HG02759 (cell line): ENCODE measurements around the gene GALNT9.

Source experiments
- ATAC-seq: cut with Tn5 transposase; IDR thresholded peaks from one replicate; pipeline ENCODE4 v1.9.1; 2021; ENCODE audit warnings: mild to moderate bottlenecking, moderate library complexity; ENCODE audit not compliant: unreplicated experiment

Gene GALNT9

DNA sequence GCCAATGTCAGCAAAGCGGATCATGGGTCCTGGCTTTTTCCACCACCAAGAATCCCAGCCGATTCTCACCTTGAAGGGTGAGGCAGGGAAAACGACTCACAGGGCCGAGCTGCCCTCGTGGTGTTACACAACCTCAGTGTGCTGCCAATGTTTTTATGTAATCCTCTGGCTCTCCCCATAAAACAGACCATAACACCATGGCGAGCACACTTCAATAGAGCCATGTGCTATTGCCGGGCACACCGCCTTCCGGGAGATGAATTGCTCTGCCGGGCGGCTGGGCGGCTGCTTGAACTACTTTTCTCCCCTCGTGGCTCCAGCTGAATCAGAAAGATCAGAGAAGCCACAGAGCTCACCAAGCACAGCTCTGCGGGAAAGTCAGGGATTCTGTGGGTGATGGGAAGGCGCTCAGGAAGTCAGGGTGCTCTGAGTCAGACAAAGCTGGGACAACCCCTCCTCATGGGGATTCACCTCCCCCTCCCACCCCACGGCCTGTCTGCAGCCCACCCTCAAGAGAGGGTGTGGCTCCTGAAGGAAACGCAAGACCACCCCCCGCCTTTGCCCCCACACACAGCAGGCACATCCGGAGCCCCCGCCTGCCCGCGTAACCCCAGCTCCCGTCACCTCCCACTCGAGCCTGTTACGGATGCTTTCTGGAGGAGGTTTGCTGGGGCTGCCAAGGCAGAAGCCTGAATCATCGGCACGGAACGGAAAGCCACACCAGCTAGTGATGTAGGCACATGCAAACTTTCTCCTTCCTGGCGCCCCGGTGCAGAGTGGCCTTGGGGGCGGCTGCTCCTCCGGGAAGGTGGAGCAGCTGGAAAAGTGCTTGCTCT is 1.8 kb downstream of the GALNT9 start:
- no peak for ATAC-seq

DNA sequence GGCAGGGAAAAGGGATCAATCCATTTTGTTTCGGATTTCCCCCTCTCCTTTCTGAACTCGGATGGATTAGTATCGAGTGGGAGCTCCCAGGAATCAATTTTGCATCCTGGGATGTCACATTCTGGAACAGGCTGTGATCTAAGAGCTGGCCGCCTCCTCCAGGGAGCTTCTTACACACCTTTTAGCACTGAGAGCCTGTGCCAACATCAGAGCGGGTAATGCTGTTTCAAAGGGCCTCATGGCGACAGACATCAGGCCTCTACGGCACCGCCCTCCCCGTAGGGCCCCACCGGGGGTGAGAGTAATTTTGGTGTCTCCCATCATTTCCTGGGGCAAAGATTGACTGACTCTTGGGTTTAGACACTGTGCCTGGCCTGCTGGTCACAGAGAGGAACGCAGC is 2.7 kb downstream of the GALNT9 start:
- ATAC-seq, result no peak

DNA sequence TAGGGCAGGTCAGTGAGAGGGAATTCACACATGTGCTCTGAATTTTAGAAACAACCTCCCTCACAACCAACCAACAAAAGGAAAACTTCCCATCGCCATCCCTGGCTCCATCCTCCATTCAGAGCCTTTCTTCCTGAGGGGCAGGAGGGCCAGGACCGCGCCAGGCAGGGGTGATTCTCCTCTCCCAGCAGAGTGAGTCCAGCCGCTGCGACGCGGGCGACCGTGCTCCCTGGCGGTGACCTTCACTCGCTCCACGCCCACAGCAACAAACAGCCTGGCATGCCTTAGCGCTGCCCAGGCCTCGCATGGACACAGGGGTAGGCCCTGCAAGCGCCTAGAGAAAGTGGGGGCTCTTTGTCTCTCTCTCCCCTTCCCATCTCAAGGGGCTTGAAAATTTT is 3.7 kb downstream of the GALNT9 start:
- no peak for ATAC-seq

DNA sequence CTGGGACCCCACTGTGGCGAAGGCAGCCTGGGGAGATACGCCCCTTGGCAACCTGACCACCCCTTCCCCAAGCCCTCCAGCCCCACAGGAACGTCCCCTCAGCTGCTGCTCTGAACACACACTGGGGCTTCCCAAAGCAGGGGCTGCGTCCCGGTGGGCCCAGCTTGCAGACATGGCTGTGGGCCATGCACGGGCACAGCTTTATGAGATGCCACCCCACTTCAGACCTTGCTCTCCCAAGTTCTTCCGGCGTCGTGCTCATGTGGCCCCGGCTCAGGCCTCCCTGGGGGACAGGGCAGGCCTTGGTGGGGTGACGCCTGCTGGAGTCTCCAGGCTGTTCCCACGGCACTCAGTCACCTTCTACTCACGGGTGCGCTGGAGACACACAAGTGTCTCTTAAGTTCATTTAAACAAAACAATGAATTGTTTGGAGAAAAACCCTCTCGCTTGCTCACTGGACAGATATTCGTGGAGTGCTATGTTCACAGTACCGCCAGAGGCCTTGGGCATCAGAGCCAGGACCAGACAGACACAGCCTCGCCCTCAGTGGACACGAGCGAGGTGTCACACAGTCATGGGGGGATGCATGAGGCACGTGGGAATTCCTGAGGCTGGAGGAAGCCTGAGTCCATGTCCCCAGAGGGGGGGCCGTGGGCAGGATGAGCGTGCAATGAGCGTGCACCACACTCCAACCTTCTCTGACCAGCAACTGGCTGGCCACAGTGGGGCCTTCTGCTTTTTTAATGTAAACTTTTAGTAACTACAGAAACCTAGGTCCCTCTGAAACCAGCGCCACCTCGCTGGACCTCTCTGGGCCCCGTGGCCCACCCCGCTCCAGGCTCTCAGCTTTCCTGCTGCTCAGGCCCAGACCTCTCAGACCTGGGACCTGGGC is 4.3 kb downstream of the GALNT9 start:
- ATAC-seq, result no peak

DNA sequence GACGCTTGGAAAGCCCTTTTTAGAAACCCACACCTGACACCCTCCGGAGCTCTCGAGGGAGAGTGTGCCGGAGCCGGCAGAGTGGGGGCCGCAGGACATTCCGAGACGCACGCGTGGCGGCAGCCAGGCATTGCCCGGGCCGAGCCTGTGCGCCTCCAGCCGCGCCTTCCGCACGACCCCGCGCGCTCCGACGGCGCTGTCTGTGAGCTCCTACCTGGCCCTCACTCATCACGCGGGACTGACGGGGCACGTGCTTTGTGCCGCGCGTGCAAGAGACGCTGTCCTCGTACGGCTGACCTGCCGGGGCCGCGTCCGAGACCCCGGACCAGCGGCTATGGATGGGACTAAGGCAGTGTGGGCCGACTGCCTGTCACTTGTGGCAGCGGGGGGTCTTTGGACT is 5.2 kb downstream of the GALNT9 start:
- ATAC-seq, result no peak

DNA sequence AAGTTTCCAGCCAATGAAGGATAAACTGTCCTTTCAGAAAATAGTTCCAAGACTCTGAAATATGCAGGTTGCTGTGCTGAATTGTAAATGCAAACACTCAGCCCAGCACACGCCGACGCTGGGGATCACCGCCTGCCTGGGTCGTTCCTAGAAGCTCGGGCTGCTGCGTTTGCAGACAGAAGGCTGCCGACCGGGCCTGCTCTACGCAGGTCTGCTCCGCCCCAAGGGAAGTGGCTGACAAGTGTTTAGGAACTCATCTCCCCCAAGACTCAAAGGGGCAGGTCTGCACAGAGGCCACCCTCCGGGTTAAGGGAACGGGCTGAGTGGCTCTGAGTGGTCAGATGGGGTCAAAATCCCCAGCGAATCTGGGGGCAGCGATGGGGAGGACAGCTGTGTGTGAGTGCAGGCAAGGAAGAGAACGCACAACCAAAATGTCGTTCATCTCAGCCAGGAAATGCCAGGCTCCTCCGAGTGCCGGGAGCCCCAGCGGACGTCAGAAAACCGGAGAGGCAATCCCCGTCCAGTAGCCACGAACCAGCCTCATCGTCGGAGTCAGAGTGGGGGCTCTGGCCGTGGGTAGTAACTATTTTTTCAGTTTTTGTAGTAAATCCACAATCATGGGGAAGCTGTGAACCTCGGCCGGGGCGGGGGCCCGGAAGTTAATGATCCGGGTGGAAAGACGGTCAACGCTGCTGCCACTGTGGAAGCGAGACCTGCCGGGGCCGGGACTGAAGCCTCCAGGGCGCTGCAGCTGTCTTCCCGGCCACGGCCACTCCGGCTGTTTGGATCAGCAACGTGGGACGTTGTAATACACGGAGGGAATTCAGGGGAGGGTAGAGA is 6.0 kb downstream of the GALNT9 start:
- no peak for ATAC-seq

DNA sequence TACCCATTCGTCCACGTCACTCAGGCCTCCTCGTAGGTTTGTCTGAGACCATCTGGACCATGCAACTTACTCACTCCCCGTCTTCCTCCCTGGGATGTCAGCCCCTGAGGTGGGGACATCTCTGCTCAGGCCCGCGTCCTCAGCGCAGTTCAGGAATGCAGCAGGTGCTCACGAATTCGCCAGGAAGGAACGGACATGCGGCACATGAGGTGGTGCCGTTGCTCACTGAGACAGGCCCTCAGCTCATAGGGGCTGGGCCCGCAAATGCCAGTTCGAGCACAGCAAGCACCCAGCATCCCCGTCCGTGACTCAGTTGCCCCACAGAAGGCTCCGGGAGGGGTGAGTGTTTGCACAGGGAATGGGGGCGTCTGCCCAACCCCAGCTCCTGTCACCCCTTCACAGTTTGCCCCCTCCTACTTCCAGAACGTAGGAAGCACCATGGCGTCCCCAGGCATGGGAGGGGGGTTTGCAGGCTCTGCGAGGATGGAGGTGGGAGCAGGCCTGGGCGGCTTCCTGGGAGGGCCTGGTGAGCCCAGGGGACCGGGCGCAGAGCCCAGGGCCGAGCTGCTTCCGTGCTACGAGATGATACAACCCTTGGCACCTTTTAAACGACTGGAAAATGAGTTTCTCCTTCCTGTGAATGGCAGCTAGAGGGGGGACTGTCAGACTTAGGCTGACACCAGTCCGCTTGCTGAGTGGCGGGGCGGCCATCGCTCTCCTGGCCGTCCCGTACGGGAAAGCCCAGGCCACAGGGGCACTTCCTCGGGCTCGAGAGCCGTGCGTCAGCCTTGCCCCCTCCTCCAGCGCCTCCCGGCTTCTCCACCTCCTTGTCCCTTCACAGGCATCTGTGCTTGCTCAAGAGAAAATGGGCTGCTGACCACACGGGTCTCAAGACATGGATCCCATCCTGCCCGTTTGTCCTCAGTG is 6.9 kb downstream of the GALNT9 start:
- no peak for ATAC-seq

DNA sequence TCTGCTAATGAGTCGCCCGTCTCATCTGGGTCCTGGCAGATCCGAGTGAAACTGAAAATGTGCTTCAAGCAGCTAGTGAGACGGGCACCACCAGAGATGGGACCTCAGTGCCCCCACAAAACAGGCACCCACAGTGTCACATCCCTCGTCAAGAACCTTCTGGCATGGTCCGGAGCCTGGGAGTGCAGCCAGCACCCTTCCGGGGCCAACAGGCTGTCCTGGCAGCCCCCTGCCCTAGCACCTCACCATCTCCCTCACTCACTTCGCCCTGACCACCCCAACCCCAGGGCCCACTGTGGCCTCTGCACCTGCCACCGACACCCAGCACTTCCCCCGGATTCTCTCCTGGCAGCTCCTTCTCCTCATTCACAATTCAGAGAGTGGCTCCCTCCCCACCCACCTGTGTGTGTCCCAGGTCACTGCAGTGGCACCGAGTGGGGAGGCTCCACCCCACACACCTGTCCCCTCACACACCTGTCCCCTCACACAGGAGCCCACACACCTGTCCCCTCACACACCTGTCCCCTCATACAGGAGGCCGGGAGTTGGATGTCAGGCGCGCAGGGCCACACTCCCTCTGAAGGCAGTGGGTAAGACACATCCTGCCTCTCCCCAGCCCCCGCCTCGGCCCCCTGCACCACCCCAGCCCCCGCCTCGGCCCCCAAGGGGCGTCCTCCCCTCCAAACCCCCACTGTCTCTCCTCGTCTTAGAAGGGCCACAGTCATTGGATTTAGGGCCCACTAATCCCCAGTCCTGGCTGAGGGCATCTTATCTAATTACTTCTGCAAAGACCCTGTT is 7.9 kb downstream of the GALNT9 start:
- ATAC-seq, result no peak

DNA sequence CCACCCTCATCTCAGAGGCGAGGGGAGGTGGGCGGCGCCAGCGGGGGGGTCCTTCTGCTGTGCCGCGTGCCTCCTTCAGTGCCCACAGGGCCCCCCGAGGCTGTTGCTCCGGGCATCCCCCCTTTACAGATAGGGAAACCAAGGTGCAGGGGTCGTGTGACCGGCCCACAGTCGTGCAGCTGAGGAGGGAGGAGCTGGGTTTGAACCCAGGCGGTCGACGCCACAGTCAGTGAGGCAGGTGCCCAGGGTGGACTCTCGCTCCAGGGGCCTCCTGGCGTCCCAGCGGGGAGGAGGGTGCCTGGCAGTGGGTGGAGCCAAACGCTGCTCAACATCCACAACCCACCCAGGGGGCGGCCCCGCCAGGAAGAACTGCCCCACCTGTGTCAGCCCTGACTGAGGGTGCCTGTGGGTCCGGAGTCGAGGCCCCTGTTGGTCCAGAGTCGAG is 8.6 kb downstream of the GALNT9 start:
- ATAC-seq, result no peak

DNA sequence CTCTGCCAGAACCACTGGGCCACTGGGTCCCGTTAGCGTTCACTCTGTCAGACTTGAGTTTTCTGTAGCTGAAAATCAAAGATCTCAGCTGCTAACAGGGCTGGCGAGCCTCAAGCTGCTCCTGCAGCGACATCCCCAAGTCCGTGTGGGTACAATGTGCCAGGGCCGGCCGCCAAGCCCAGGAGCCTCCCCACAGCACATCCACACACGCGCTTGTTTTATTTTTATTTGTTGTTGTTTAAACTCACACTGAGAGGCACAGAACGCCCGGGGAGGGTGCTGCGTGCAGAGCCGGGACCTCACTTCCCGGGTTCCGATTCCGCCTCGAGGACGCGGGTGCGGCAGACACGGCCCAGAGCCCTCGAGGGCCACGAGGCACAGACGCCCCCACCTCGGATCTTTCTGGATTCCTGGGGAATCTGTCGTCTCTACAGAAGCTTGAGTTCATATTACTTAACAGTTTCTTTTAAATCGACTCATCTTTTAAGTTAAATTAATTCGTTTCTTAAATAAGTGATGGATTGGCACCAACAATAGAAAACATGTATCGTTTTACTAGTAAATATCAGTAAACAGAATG is 9.3 kb downstream of the GALNT9 start:
- no peak for ATAC-seq

DNA sequence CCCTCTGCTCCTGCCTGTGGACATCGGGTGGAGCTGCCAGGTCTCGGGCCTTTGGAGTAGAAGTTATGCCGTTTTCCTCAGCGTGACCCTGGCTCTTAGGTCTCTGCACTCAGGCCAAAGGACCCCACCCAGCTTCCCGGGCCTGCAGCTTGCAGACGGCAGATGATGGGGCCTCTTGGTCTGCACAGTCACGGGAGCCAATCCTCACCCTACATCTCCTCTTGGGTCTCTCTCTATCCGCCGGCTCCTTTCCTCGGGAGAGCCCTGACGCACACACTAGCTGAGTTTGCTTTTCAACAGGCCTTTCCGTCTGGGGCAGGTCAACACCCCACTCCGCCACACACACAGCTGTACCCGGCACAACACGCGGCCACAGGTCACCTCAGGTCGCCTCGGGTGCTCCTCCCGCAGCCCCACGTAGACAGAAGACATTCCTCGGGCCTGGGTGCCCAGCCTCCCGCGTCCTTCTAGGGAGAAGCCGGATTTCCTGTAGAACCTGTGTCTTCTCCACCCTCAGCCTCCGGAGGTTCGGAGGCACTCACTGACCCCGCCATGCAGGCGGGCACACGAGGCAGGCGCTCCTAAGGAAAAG is 9.9 kb downstream of the GALNT9 start:
- no peak for ATAC-seq

DNA sequence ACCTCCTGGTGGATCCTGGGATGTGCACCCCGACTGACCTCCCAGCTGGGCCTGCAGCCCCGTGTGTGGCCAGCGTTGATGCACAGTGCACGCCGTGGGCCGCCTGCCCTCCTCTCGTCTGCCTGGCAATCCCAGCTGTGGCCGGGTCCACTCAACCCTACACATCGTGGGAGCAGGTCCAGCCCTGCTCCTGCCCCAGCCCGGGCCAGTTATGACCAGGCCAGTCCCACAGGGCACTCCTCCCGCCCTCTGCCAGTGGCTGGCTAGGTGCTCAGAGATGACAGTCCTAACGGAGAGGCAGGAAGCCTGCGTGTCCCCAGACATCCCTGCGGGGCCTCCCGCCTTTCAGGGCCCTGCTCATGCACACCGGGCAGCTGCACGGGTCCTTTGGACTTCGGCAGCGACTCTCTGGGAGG is 10.8 kb downstream of the GALNT9 start:
- no peak for ATAC-seq

DNA sequence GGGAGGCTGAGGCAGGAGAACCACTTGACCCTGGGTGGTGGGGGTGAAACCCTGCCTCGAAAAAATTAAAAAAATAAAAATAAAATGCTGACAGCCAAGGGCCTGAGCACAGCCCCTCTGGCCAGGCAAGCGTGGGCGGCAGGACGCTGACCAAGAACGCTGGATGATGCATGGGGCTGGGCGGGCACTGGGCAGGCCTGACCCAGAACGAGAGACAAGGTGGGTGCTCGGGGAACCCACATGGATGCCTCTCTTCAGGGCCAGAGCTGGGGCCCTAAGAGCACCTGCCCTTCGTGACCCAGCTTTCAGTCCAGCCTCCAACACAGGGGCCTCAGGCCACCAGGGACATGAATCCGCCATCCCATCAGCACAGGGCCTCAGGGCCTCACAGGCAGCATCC is 11.3 kb downstream of the GALNT9 start:
- no peak for ATAC-seq

DNA sequence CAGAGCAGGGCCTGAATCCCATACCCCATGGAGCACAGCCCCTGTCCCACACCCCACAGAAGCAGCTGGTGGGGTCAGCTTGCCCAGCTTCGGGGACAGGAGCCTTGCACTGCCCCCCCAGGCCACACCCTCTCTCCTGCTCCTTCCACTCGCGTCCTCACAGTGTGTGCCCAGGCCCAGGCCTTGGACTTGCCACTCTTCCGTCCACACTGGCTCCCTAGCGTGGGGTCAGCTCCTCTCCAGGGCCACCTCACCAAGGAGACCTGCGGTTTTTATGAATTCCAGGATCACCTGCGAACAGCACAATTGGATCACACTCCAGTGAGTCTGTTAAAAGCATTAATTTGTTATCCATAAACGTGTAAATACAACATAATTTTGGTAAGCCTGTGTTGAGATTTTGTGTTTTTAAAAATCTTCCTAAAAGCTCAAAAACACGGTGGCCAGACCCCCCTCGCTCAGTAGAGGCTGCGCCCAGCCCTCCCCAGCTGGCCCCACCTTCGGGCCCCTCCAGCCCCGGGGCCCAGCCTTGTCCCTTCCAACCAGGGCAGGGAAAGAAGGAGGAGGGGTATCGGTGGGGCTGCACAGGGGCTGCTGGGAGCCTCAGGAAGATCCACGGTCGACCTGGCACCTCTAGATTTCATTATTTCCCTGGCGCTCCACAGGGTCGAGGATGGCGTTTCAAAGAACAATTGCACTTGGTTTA is 12.0 kb downstream of the GALNT9 start:
- no peak for ATAC-seq

DNA sequence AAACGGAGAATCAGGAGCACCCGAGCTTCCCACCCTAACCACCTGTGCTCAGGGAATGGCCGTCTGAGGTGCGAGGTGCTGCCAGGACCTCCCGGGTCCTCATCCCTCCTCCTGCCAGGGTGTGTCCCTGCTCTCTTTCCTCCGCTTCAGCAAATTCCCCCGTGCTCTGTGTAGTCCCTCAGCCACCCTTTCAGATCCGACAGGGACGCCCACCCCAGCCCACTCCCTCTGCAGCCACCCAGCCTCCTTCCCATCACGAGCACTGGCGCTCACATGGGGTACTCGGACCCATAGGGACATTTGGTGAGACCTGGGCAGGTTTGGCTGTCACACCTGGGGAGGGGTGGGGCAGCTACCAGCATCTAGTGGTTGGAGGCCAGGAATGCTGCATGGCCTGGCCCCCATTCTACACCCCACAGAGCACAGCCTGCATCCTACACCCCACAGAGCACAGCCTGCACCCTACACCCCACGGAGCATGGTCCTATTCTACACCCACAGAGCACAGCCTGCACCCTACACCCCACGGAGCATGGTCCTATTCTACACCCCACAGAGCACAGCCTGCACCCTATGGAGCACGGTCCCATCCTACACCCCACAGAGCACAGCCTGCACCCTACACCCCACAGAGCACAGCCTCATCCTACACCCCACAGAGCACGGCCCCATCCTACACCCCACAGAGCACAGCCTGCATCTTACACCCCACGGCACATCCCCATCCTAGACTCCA is 12.7 kb downstream of the GALNT9 start:
- no peak for ATAC-seq

DNA sequence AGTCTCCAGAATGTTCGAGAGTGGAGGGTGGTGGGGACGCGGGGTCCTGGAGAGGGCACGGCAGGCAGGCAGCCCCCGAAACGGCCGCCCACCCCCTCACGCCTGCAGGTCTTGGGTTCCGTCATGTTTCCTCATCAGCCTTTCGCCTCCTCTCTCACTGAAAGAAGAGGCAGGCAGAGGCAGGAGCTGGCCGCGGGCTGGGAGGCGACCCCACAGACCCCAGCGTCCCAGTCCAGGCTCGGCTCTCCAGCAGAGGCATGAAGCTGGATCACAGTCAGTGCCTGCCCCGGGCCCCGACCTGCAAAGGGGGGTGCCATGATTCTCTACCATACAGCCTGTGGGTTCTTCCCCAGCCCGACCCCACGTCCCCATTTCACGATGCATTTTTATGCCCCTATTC is 13.4 kb downstream of the GALNT9 start:
- no peak for ATAC-seq

DNA sequence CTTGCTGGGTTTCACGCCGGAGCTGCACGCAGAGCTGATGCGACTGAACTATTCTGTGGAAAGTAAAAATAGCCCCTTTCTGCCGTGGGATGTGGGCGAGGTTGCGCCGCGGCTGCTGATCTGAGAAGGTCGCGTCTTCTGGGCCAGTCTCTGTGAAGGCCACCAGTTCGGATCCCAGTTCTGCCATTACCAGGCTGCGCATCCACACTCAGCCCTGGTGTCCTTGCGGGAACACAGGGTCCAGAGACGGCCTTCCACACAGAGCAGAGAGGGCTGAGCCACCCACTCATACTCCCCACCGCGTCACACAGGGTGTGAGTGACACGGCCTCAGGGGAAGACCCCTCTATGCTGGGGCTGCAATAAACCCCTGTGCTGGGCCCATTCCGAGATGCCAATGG is 13.9 kb downstream of the GALNT9 start:
- no peak for ATAC-seq
